Peyer's patch (tissue), 4 donors: ENCODE data around the gene PACSIN2.

ENCODE experiments used
- CTCF ChIP-seq, 6 experiments: fragments of 450-650 bp in 4 of 6; fragments of 200-600 bp in 2 of 6; sonication (generic) in 1 of 6; IDR thresholded peaks; one replicate each; pipeline ENCODE4 v1.5.1; 2017 to 2019; ENCODE audit warnings: antibody characterized with exemption in 6 of 6, mild to moderate bottlenecking in 3 of 6, moderate library complexity in 1 of 6
- POLR2A ChIP-seq, 2 donors: fragments of 450-650 bp; IDR thresholded peaks; one replicate each; pipeline ENCODE4 v1.5.1; 2017; ENCODE audit warnings: antibody characterized with exemption in 2 of 2, mild to moderate bottlenecking in 2 of 2, moderate library complexity in 2 of 2

GRCh38 chr22:42986115-42986514 is 28.8 kb downstream of the PACSIN2 start:
- TF ChIP-seq CTCF (IDR thresholded peaks at IDR 0.05) = no peak
- no peak for TF ChIP-seq POLR2A (IDR thresholded peaks at IDR 0.05)
